Measurements from ENCODE around the gene PLCXD1.

Gene PLCXD1

DNA sequence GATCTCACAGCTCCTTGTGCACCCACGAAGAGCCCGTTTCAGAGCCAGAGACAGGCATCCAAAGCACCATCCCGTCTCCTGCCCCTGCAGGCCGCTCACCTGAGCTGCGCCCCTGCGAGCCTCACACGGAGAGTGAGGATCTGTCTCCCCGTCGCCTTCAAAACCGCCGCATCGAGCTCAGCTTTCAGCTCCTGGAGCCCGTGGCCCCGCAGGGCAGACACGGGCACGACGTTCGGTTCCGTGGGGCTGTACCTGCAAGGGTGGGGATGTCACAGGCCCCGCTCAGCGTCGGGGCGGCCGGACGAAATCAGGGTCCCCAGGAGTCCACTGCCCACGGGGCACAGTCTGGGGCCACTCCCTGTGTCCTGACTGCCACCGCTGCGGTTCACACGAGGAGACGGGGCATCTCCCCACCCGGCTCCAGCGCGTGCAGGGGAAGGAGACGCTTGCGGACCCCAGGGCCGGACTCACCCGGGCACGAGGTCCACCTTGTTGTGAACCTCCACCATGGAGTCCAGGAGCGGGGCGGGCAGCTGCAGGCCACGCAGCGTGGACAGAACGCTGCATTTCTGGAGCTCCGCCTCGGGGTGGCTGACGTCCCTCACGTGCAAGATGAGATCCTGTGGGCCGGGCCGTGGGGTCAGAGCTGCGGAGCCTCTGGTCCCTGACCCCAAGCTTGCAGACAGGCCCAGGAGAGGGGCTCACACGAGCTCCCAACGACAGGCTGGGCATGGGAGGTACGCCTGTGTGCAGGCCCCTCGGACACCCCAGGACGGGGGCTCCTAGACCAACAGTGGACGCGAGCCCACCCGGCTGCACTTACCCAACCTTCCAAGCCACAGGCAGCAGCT is 26.3 kb downstream of the PLCXD1 start:
- TF ChIP-seq, protein P1, sequence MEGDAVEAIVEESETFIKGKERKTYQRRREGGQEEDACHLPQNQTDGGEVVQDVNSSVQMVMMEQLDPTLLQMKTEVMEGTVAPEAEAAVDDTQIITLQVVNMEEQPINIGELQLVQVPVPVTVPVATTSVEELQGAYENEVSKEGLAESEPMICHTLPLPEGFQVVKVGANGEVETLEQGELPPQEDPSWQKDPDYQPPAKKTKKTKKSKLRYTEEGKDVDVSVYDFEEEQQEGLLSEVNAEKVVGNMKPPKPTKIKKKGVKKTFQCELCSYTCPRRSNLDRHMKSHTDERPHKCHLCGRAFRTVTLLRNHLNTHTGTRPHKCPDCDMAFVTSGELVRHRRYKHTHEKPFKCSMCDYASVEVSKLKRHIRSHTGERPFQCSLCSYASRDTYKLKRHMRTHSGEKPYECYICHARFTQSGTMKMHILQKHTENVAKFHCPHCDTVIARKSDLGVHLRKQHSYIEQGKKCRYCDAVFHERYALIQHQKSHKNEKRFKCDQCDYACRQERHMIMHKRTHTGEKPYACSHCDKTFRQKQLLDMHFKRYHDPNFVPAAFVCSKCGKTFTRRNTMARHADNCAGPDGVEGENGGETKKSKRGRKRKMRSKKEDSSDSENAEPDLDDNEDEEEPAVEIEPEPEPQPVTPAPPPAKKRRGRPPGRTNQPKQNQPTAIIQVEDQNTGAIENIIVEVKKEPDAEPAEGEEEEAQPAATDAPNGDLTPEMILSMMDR (IDR thresholded peaks at IDR 0.05; ENCODE audit: extremely low read depth, missing control alignments): no peak
- DNase-seq (ENCODE audit: low spot score): no peak

DNA sequence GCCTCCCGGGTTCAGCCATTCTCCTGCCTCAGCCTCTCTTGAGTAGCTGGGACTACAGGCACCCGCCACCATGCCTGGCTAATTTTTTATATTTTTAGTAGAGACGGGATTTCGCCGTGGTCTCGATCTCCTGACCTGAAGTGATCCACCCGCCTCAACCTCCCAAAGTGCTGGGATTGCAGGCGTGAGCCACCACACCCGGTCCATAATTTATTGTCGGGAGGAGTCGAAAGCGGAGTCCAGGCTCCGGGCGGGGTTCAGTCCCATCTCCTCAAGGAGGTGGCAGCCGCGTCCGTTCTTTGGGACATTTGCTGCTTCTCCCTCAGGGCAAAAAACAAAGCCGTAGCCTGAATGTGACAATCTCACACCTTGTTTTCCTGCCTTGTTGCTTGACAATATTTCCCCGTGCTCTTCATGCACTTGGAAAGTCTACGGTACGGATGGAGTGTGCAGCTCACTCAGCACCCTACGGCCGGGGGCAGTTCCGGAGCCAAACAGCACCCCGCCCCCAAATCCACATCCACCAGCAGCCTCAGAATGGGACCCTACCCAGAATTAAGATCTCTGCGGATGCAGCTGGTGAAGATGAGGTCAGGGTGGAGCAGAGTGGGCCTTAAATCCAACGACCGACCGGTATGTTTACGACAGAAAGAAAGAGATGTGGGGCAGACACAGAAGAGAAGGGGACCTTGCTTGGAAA is 27.8 kb downstream of the PLCXD1 start:
- DNase-seq (ENCODE audit: low spot score): no peak
- TF ChIP-seq, protein P1 (IDR thresholded peaks at IDR 0.05; ENCODE audit: extremely low read depth, missing control alignments): no peak

DNA sequence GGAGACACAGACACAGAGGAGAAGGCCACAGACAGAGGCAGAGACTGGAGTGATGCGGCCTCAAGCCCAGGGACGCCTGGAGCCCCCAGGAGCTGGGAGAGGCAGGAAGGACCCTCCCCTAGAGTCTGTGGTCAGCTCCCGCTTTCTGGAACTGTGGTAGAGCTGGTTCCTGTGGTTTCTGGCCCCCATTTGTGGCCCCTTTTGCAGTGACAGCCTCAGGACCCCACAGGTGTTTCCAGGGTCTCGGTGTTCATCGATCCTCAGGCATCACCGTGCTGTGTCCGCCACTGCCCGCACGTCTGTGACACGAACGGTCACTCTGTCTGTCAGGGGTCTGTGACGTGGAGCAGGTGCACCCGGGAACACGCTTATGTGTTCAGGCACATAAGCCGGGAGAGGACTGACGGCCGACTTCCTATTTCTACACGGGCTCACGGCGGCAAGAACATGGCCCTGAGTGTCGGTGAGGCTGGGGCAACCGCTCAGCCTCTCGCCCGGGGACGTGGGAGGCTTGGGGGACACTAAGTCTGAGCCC is 29.5 kb downstream of the PLCXD1 start:
- DNase-seq (ENCODE audit: low spot score): no peak
- TF ChIP-seq, protein P1 (IDR thresholded peaks at IDR 0.05; ENCODE audit: extremely low read depth, missing control alignments): no peak

DNA sequence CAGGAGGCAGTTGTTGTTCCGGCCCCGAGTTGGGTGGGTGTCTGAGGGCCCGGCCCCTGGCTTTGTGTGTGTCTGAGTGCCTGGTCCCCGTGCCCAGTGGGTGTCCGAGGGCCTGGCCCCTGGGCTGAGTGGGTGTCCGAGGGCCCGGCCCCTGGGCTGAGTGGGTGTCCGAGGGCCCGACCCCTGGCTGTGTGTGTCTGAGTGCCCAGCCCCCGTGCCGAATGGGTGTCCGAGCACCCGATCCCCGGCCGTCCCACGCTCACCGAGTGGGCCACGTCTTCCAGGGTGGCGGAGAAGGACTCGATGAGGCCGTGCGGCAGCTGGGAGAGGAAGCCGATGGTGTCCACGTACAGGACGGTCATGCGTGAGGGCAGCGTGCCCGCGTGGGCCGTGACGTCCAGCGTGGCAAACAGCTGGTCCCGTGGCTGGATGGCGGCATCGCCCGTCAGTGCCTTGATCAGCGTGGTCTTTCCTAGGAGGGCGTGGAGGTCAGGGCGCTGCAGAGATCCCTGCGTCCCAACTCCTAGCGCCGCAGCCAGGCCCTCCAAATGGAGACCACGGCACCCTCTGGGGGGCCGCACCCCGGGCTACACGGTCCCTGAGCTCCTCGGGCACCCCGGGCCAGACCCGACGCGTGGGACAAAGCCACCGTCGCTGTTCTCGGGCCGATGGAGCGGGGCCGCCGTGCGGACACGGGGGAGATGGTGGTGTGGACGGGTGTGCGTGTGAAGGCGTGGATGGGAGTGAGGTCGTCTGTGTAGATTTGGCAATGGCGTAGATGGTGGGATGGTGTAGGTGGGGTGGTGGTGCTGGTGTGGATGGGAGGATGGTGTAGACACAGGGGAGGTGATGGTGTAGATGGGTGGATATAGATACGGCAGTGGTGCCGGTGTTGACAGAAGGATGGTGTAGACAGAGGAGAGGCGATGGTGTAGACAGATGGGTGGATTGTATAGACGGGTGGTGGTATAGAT is 30.3 kb downstream of the PLCXD1 start:
- TF ChIP-seq, protein P1 (IDR thresholded peaks at IDR 0.05; ENCODE audit: extremely low read depth, missing control alignments): no peak
- DNase-seq (ENCODE audit: low spot score): no peak

DNA sequence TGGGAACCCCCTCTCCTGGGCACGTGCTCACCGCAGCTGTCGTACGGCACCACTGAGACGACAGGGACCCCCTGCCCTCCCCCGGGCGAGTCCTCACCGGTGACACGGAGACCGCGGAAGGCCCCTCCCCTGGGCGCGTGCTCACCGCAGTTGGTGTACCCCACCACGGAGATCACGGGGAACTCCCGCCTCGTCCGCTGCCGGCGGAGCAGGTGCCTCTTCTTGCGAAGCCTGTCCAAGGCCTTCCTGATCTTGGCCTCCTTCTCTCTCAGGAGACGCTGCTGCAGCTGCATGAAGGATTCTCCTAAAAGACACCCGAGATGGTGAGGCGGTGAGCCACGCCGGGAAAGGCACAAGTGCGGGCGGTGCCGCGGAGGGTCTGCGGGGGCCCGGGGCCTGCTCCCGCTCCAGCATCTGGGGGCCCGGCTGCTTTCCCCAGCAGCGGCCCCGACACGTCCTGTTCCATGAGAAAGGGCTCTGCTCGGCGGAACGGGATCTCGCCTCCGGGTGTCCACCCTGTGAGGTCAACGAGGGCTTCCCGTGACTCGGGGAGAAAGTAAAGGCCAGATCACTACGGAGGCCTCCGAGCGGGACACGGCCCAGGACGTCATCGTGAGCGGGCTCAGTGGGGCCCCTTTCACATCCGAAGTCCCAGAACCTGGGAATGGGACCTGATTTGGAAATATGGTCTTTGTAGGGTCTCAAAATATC is 31.6 kb downstream of the PLCXD1 start:
- TF ChIP-seq, protein P1 (IDR thresholded peaks at IDR 0.05; ENCODE audit: extremely low read depth, missing control alignments): no peak
- DNase-seq (ENCODE audit: low spot score): no peak

DNA sequence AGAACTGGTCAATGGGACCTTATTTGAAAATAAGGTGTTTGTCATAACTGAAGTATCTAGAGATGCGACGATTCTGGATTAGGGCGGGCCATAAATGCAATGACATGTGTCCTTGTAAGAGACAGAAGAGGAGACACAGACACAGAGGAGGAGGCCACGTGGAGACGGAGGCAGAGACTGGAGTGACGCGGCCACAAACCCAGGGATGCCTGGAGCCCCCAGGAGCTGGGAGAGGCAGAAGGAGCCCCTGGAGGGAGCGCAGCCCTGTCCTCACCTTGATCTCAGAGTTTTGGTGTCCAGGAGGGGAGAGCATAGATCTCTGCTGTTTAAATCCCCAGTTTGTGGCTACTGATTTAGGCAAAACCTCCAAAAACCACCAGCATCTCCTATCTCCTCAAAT is 32.4 kb downstream of the PLCXD1 start:
- TF ChIP-seq, protein P1 (IDR thresholded peaks at IDR 0.05; ENCODE audit: extremely low read depth, missing control alignments): no peak
- no peak for DNase-seq (ENCODE audit: low spot score)

Measured in GM20000 (cell line).